HFFc6 (cell line): ENCODE data around the gene SYNE2. TPM values are rescaled to one million over a fixed set of nuclear protein-coding genes. Genes with fewer than 3 reads are reported as not detected.

ENCODE experiments used
- DNase-seq: peaks from one replicate; pipeline ENCODE4 v3.0.0-alpha.2; 2018
- H3K27ac Mint-ChIP-seq: 2 replicates; pipeline ENCODE4 v1.8.0; 2020; ENCODE audit warnings: mild to moderate bottlenecking, mixed read lengths
- H3K27me3 Mint-ChIP-seq: 2 replicates; pipeline ENCODE4 v1.8.0; 2021; ENCODE audit warnings: mild to moderate bottlenecking, moderate library complexity, mixed read lengths; ENCODE audit not compliant: insufficient read depth
- H3K36me3 Mint-ChIP-seq: 2 replicates; pipeline ENCODE4 v1.8.0; 2021; ENCODE audit warnings: low read depth, mixed read lengths
- H3K4me1 Mint-ChIP-seq: 2 replicates; pipeline ENCODE4 v1.8.0; 2020; ENCODE audit warnings: low read depth, mixed read lengths
- H3K4me3 Mint-ChIP-seq: 2 replicates; pipeline ENCODE4 v1.8.0; 2020; ENCODE audit warnings: mild to moderate bottlenecking, moderate library complexity, mixed read lengths
- H3K9me3 Mint-ChIP-seq: 2 replicates; pipeline ENCODE4 v1.8.0; 2020; ENCODE audit warnings: mild to moderate bottlenecking, mixed read lengths
- total RNA-seq, 6 experiments: library from RNA; stranded (reverse); fragmentation: NEBNext Ultra II Directional; extraction: Animal tissue kit (Norgen Biotek cat#: 25700); gene quantifications; 2 replicates in 1 of 6; 3 replicates in 5 of 6; pipeline ENCODE4 v1.2.3, GENCODE V29; 2021
- TF ChIP-seq, protein P1 (sequence below): fragments of 200-600 bp; sonication (generic); IDR thresholded peaks from 2 replicates; pipeline ENCODE4 v1.5.0; 2021; ENCODE audit warnings: antibody characterized with exemption, mild to moderate bottlenecking

Gene SYNE2
- total RNA-seq, 6 experiments from 2014 or later, result 2.9 to 6.6 (median 6.2) TPM

DNA sequence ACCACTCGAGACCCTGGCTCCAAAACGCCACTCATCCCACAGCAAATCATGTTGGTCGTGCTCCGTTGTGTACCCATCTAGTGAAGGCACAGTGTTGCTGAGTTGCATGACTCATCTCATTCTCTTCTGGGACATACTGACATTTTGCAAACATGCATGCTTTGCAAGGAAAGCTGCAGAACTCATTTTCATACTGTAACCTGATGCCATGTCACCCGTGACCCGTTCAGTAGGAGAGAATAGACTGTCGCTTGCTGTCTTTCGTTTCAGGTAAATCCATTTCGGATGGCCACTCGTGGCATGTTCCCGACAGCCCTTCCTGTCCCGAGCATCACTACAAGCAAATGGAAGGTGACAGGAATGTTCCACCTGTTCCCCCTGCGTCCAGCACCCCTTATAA lies 363.2 kb downstream of the SYNE2 start:
- no peaks in the 10 kb centered on the region for H3K36me3 Mint-ChIP-seq
- peaks cover 9% of the 10 kb centered on the region; the same call in 1 of the 2 replicates for H3K4me1 Mint-ChIP-seq
- no peak overlapping the region for H3K27ac Mint-ChIP-seq
- no peaks in the 10 kb centered on the region for H3K27me3 Mint-ChIP-seq
- no peak overlapping the region for H3K4me3 Mint-ChIP-seq
- TF ChIP-seq, protein P1, sequence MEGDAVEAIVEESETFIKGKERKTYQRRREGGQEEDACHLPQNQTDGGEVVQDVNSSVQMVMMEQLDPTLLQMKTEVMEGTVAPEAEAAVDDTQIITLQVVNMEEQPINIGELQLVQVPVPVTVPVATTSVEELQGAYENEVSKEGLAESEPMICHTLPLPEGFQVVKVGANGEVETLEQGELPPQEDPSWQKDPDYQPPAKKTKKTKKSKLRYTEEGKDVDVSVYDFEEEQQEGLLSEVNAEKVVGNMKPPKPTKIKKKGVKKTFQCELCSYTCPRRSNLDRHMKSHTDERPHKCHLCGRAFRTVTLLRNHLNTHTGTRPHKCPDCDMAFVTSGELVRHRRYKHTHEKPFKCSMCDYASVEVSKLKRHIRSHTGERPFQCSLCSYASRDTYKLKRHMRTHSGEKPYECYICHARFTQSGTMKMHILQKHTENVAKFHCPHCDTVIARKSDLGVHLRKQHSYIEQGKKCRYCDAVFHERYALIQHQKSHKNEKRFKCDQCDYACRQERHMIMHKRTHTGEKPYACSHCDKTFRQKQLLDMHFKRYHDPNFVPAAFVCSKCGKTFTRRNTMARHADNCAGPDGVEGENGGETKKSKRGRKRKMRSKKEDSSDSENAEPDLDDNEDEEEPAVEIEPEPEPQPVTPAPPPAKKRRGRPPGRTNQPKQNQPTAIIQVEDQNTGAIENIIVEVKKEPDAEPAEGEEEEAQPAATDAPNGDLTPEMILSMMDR, result no peak
- DNase-seq, result no peak
- no peaks in the 10 kb centered on the region for H3K9me3 Mint-ChIP-seq

DNA sequence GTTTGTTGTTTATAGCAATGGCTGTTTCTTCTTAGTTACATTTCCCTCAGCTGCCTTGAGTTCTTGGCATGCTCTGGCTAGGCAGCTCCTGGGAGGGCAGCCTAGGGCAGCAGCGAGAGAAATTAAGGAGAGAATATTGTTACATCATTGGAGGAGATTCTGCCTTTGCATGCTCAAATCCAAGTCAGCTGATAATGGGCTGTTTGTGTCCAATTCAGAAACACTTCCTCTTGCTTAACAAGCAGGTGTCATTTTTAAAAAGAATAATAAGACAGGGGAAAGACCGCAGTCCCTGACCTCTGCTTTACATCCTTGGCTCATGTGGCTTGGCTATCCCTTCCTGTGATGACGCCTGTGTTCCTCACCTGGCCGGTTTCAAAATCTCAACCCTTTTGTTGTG lies 364.5 kb downstream of the SYNE2 start:
- TF ChIP-seq, protein P1, result no peak
- Mint-ChIP-seq H3K27me3 (no peaks in the 10 kb centered on the region), H3K9me3 (no peaks in the 10 kb centered on the region), H3K36me3 (no peaks in the 10 kb centered on the region), H3K4me1 (peaks cover 7% of the 10 kb centered on the region; the same call in 1 of the 2 replicates), H3K4me3 (no peak overlapping the region), H3K27ac (no peak overlapping the region)
- no peak for DNase-seq

DNA sequence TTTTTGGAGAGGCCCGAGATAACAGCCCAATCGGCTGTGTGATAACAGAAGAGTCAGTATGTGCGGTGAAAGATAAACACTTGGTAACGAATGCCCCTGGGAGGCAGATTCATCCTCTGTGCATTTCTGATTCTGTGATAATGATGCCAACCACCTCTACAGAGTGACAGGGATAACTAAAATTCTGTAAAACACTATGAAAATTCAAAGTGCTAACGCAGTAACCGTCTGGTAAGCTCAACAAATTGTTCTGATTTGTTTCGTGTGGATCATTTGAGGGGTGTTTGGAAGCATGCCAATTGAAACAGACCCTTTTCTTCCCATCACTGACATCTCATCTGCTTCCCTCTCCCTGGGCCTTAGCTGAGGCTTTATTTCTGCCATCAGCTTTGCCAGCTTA lies 365.0 kb downstream of the SYNE2 start:
- peaks cover 2% of the 10 kb centered on the region; the same call in 1 of the 2 replicates for H3K4me1 Mint-ChIP-seq
- no peak overlapping the region for H3K27ac Mint-ChIP-seq
- H3K27me3 Mint-ChIP-seq, result no peaks in the 10 kb centered on the region
- TF ChIP-seq, protein P1, result no peak
- H3K9me3 Mint-ChIP-seq, result no peaks in the 10 kb centered on the region
- H3K4me3 Mint-ChIP-seq, result no peak overlapping the region
- H3K36me3 Mint-ChIP-seq, result no peaks in the 10 kb centered on the region
- no peak for DNase-seq

DNA sequence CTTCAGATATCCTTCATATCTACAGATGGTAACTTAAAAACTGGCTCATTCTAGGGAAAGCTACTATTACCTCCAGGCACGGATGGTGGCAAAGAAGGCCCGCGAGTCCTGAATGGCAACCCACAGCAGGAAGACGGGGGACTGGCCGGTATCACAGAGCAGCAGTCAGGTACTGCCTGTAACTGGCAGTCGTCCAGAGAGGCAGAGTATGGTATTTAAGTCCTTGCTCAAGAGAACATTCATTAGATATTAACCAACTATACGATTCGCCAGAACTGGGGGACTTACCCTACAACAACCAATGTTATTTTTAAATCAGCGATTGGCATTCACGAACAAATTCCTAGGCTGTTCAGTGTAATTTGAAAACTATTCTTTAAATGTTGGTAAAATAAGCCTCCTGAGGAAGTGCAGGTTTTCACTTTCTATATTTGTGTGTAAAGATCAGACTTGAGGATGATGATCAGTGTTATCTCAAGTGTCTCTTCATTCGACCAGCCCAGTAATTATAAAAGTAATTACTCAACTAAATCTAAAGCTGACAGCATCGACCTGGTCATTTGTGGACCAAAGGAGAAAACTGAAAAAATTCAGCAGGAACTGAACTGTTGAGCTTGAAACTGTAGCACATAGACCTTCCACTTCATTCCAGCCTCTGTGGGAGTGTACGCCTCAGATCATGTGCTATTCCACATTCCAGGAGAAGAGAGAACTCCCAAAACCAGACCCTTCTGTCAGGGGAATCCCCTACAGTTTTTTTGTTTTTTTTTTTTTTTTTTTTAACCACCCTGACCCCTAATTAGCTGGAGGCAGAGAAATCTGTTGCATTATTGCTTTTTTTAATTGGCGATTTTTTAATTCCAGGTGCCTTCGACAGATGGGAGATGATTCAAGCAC lies 365.8 kb downstream of the SYNE2 start:
- no peaks in the 10 kb centered on the region for H3K9me3 Mint-ChIP-seq
- no peaks in the 10 kb centered on the region for H3K36me3 Mint-ChIP-seq
- H3K4me3 Mint-ChIP-seq, result no peak overlapping the region
- TF ChIP-seq, protein P1, result no peak
- H3K27me3 Mint-ChIP-seq, result no peaks in the 10 kb centered on the region
- H3K27ac Mint-ChIP-seq, result no peak overlapping the region
- no peak for DNase-seq
- H3K4me1 Mint-ChIP-seq, result no peaks in the 10 kb centered on the region

DNA sequence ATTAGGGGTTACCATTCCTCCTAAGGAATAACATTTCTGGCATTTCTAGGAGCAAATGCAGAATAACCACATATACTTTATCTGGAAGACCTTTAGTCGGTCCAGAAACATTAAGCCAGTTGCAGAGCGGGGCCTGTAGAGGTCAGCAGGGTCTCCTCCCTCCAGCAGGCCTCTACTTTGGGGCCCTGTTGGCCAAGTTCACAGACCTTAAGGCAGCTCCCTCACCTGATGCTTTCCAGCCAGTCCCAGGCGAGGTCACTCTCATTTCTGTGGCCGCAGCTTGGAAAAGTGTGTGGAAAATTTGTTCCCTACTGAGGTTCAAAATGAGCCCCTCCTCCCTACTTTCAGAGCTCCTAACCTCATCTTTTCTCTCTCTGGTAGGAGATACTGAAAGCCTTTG lies 367.3 kb downstream of the SYNE2 start:
- H3K9me3 Mint-ChIP-seq, result no peaks in the 10 kb centered on the region
- H3K4me3 Mint-ChIP-seq, result no peak overlapping the region
- no peak overlapping the region for H3K27ac Mint-ChIP-seq
- no peaks in the 10 kb centered on the region for H3K36me3 Mint-ChIP-seq
- H3K27me3 Mint-ChIP-seq, result no peaks in the 10 kb centered on the region
- no peak for DNase-seq
- TF ChIP-seq, protein P1, result no peak
- H3K4me1 Mint-ChIP-seq, result no peaks in the 10 kb centered on the region
